Measurements from ENCODE around the gene JAK3.

Gene JAK3

GRCh38 chr19:17775991-17776803, 71.6 kb downstream of the JAK3 start:
- DNase-seq: no peak

DNA sequence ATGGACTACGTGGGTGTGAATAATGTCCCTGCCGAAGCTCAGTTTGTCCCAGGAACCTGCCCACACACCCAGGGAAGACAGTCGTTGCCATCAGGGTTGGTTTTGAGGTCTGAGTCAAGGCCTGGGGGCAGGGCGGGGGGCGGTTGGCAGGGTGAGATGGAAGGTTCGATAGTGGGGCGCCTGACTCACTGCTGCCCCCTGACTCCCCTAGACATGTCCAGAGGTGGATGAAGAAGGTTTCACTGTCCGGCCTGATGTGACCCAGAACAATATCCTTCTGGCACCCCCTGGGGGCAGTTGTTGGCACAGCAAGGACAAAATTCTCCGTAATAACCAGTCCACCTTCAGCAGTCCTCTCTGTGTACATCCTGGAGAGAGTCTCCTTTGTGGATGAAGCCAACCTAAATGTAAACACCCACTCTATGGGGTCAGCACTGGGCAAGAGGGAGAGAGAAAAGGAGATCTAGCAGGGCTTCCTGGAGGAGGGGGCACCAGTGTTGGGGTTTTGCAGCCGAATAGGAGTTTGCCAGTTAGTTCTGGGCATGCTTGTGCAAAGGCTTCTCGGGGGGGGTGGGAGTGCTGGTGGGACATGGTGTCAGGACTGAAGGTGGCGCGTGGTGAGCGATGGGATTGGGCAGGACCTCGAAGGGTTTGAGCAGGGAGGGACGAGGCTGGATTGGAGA, 72.4 kb downstream of the JAK3 start:
- DNase-seq: peak; percentile 60
